H1 (cell line): ENCODE results near the gene TAF10. TPM values are rescaled to one million over a fixed set of nuclear protein-coding genes. Genes with fewer than 3 reads are reported as not detected.
A peak's percentile ranks its signal among the peaks of the same experiment; 100 is the strongest.

Experiments used
- CTCF ChIA-PET: fragments of 300-600 bp; sonication (Branson Sonifier 250); formaldehyde crosslinking; loops from one replicate; lab custom pipeline; 2021; ENCODE audit not compliant: partially characterized antibody; lab: Charles Lee
- POLR2A ChIA-PET: fragments of 300-600 bp; sonication (Branson Sonifier 250); formaldehyde crosslinking; loops from one replicate; lab custom pipeline; 2021; ENCODE audit warnings: inconsistent platforms; ENCODE audit not compliant: partially characterized antibody; lab: Charles Lee
- DNase-seq, 2 experiments: peaks; one replicate each; pipeline versions ENCODE4 v3.0.0 to v3.0.0-alpha.2; 2010 to 2022; ENCODE audit warnings: low spot score in 2 of 2, low read depth in 1 of 2, mixed read lengths in 1 of 2
- FAIRE-seq: peaks from 2 replicates; lab custom pipeline; 2011; peaks lifted over from hg19 to GRCh38; lab: Jason Lieb, UNC
- H2AFZ ChIP-seq: 2 replicates; pipeline ENCODE4 v1.8.1; 2012; ENCODE audit warnings: low read length, inconsistent platforms
- H2AK5ac ChIP-seq: 2 replicates; pipeline ENCODE4 v1.6.1; 2013; ENCODE audit warnings: low read depth, low read length
- H2BK120ac ChIP-seq: replicated peaks from 2 replicates; pipeline ENCODE3; 2013; ENCODE audit warnings: low read depth, low read length, inconsistent platforms
- H2BK12ac ChIP-seq: 2 replicates; pipeline ENCODE4 v1.6.1; 2013; ENCODE audit warnings: low read depth, low read length
- H2BK15ac ChIP-seq: 2 replicates; pipeline ENCODE4 v1.6.1; 2013; ENCODE audit warnings: low read length
- H2BK20ac ChIP-seq: 2 replicates; pipeline ENCODE4 v1.6.1; 2013; ENCODE audit warnings: low read length
- H2BK5ac ChIP-seq: 2 replicates; pipeline ENCODE4 v1.6.1; 2013; ENCODE audit warnings: low read depth, low read length
- H3K14ac ChIP-seq: 2 replicates; pipeline ENCODE4 v1.6.1; 2013; ENCODE audit warnings: inconsistent platforms; ENCODE audit not compliant: insufficient read length
- H3K18ac ChIP-seq: 2 replicates; pipeline ENCODE4 v1.6.1; 2013; ENCODE audit warnings: low read length; ENCODE audit errors: extremely low read depth
- H3K23ac ChIP-seq: 2 replicates; pipeline ENCODE4 v1.6.1; 2013; ENCODE audit warnings: inconsistent platforms; ENCODE audit not compliant: insufficient read length
- H3K23me2 ChIP-seq: 2 replicates; pipeline ENCODE4 v1.6.1; 2013; ENCODE audit warnings: low read depth, low read length
- H3K27ac ChIP-seq: 2 replicates; pipeline ENCODE4 v1.6.1; 2011; ENCODE audit warnings: low read depth, low read length, inconsistent platforms
- H3K27me3 ChIP-seq, 4 experiments: replicated peaks in 1 of 4; 1 replicate in 1 of 4; 2 replicates in 3 of 4; pipeline versions ENCODE4 v1.6.1 to v1.8.1; 2011 to 2013; ENCODE audit warnings: low read length in 3 of 4, mild to moderate bottlenecking in 3 of 4, inconsistent platforms in 2 of 4, mixed read lengths in 2 of 4, moderate library complexity in 1 of 4; ENCODE audit not compliant: control insufficient read depth in 3 of 4, insufficient read depth in 3 of 4; ENCODE audit errors: extremely low read depth in 1 of 4
- H3K36me3 ChIP-seq, 4 experiments: 2 replicates each; pipeline versions ENCODE4 v1.6.1 to v1.8.1; 2011 to 2013; ENCODE audit warnings: mild to moderate bottlenecking in 4 of 4, low read length in 3 of 4, moderate library complexity in 2 of 4, control low read depth in 1 of 4, inconsistent platforms in 1 of 4; ENCODE audit not compliant: insufficient read depth in 4 of 4, control insufficient read depth in 2 of 4
- H3K4ac ChIP-seq: replicated peaks from 2 replicates; pipeline ENCODE3; 2013; ENCODE audit warnings: low read length, low read depth, mixed read lengths, inconsistent platforms; ENCODE audit not compliant: insufficient read length
- H3K4me1 ChIP-seq, 4 experiments: replicated peaks in 1 of 4; 1 replicate in 1 of 4; 2 replicates in 3 of 4; pipeline versions ENCODE4 v1.6.1 to v1.8.1; 2011 to 2013; ENCODE audit warnings: low read length in 3 of 4, inconsistent platforms in 2 of 4, mixed read lengths in 1 of 4; ENCODE audit not compliant: insufficient read depth in 4 of 4, control insufficient read depth in 3 of 4
- H3K4me2 ChIP-seq, 2 experiments: 2 replicates each; pipeline versions ENCODE4 v1.6.1 to v1.8.1; 2011 to 2013; ENCODE audit warnings: low read depth in 2 of 2, low read length in 2 of 2, control low read depth in 1 of 2, inconsistent platforms in 1 of 2, mild to moderate bottlenecking in 1 of 2; ENCODE audit not compliant: insufficient read depth in 1 of 2
- H3K4me3 ChIP-seq, 4 experiments: fragments of 200-600, 300-600 bp in 1 of 4; sonication (generic), shearing (Covaris generic), sonication (Bioruptor Twin) in 1 of 4; 2 replicates each; pipeline versions ENCODE4 v1.5.1 to v1.8.1; 2011 to 2016; ENCODE audit warnings: low read length in 4 of 4, low read depth in 3 of 4, control low read depth in 2 of 4, inconsistent platforms in 2 of 4, mild to moderate bottlenecking in 2 of 4, mixed read lengths in 1 of 4, moderate library complexity in 1 of 4; ENCODE audit not compliant: insufficient read depth in 2 of 4; ENCODE audit errors: extremely low read depth in 1 of 4
- H3K56ac ChIP-seq: replicated peaks from 2 replicates; pipeline ENCODE3; 2013; ENCODE audit warnings: low read depth, mild to moderate bottlenecking, mixed read lengths, low read length, inconsistent platforms; ENCODE audit not compliant: insufficient read length
- H3K79me1 ChIP-seq: 2 replicates; pipeline ENCODE4 v1.6.1; 2013; ENCODE audit warnings: low read depth, low read length, control low read depth
- H3K79me2 ChIP-seq, 2 experiments: 2 replicates each; pipeline versions ENCODE4 v1.6.1 to v1.8.1; 2012 to 2013; ENCODE audit warnings: low read length in 2 of 2, mild to moderate bottlenecking in 2 of 2, inconsistent platforms in 1 of 2; ENCODE audit not compliant: insufficient read depth in 2 of 2, control insufficient read depth in 1 of 2
- H3K9ac ChIP-seq, 4 experiments: replicated peaks in 1 of 4; 1 replicate in 1 of 4; 2 replicates in 3 of 4; pipeline versions ENCODE4 v1.6.1 to v1.8.1; 2011 to 2013; ENCODE audit warnings: low read depth in 3 of 4, low read length in 3 of 4, control low read depth in 2 of 4, mild to moderate bottlenecking in 2 of 4, moderate library complexity in 2 of 4, inconsistent platforms in 1 of 4; ENCODE audit errors: extremely low read depth in 1 of 4
- H3K9me3 ChIP-seq, 2 experiments: 2 replicates each; pipeline versions ENCODE4 v1.6.1 to v1.8.1; 2012 to 2013; ENCODE audit warnings: mild to moderate bottlenecking in 2 of 2, moderate library complexity in 2 of 2, control low read depth in 1 of 2, inconsistent platforms in 1 of 2, low read depth in 1 of 2, low read length in 1 of 2, mixed read lengths in 1 of 2; ENCODE audit not compliant: insufficient read depth in 2 of 2
- H4K20me1 ChIP-seq, 2 experiments: replicated peaks in 1 of 2; 2 replicates each; pipeline versions ENCODE3 to v1.8.1; 2011 to 2013; ENCODE audit warnings: inconsistent platforms in 2 of 2, low read length in 2 of 2, mild to moderate bottlenecking in 1 of 2; ENCODE audit not compliant: insufficient read depth in 2 of 2, control insufficient read depth in 1 of 2
- H4K5ac ChIP-seq: 2 replicates; pipeline ENCODE4 v1.6.1; 2013; ENCODE audit warnings: low read length, low read depth, mixed read lengths, inconsistent platforms; ENCODE audit not compliant: insufficient read length
- H4K8ac ChIP-seq: 2 replicates; pipeline ENCODE4 v1.8.0; 2013; ENCODE audit warnings: mild to moderate bottlenecking, moderate library complexity, low read length, inconsistent platforms; ENCODE audit not compliant: insufficient read depth; ENCODE audit errors: extremely low read depth
- H4K91ac ChIP-seq: replicated peaks from 2 replicates; pipeline ENCODE3; 2013; ENCODE audit warnings: low read length, mixed read lengths, inconsistent platforms; ENCODE audit not compliant: insufficient read length
- ASH2L ChIP-seq: fragments of 200-600, 300-600 bp; sonication (generic); IDR thresholded peaks from one replicate; pipeline ENCODE4 v1.7.1; 2017; ENCODE audit warnings: low read length
- CEBPB ChIP-seq: IDR thresholded peaks from 2 replicates; pipeline ENCODE4 v1.6.1; 2012; ENCODE audit warnings: low read depth, low read length
- CTCF ChIP-seq, 3 experiments: IDR thresholded peaks; 1 replicate in 2 of 3; 2 replicates in 1 of 3; pipeline versions ENCODE4 v1.5.1 to v1.6.1; 2011; ENCODE audit warnings: low read length in 3 of 3, mild to moderate bottlenecking in 3 of 3, inconsistent platforms in 2 of 3, low read depth in 1 of 3, moderate library complexity in 1 of 3; ENCODE audit not compliant: insufficient read depth in 1 of 3; ENCODE audit errors: control extremely low read depth in 1 of 3
- E2F6 ChIP-seq: IDR thresholded peaks from 2 replicates; pipeline ENCODE4 v1.6.1; 2012; ENCODE audit warnings: inconsistent platforms
- EP300 ChIP-seq, 2 experiments: IDR thresholded peaks; 1 replicate in 1 of 2; 2 replicates in 1 of 2; pipeline ENCODE4 v1.6.1; 2011 to 2012; ENCODE audit warnings: low read depth in 2 of 2, low read length in 2 of 2, mild to moderate bottlenecking in 2 of 2, borderline replicate concordance in 1 of 2, inconsistent platforms in 1 of 2, moderate library complexity in 1 of 2
- RFX5 ChIP-seq: IDR thresholded peaks from 2 replicates; pipeline ENCODE4 v1.6.1; 2011; ENCODE audit warnings: low read depth, low read length, improper control_type of control experiment, borderline replicate concordance
- SIRT6 ChIP-seq: IDR thresholded peaks from one replicate; pipeline ENCODE4 v1.7.1; 2012; ENCODE audit warnings: low read length, inconsistent platforms
- SIX5 ChIP-seq: IDR thresholded peaks from 2 replicates; pipeline ENCODE4 v1.6.1; 2011; ENCODE audit warnings: mild to moderate bottlenecking, low read depth, low read length
- SP1 ChIP-seq: IDR thresholded peaks from 2 replicates; pipeline ENCODE4 v1.6.1; 2011; ENCODE audit warnings: low read depth, low read length
- YY1 ChIP-seq: IDR thresholded peaks from 2 replicates; pipeline ENCODE4 v1.6.1; 2011; ENCODE audit warnings: low read depth, mild to moderate bottlenecking, low read length
- WGBS, 2 experiments: shearing (Covaris generic) in 1 of 2; methylation state at CpG; one replicate each; pipeline versions ENCODE4 v1.1.6 to v1.1.7; 2013 to 2015; ENCODE audit warnings: low lambda C conversion rate in 2 of 2, mixed read lengths in 2 of 2, inconsistent platforms in 1 of 2, low coverage in 1 of 2, missing lambda C conversion rate in 1 of 2; ENCODE audit not compliant: insufficient replicate concordance in 2 of 2, insufficient coverage in 1 of 2, insufficient read length in 1 of 2; ENCODE audit errors: extremely low coverage in 1 of 2, missing lambda C conversion rate in 1 of 2; 5-methylcytosine and 5-hydroxymethylcytosine counted together
- polyA plus RNA-seq, 7 experiments: library from polyadenylated mRNA; depleted of rRNA in 3 of 7; stranded (reverse) in 5 of 7; unstranded in 2 of 7; fragments of >200 nt in 5 of 7; fragments of 200-250 nt in 2 of 7; gene quantifications; 1 replicate in 5 of 7; 2 replicates in 1 of 7; 4 replicates in 1 of 7; pipeline versions ENCODE4 v1.2.1 to v1.2.3, GENCODE V29; 2011 to 2013; ENCODE audit warnings: missing spikeins in 2 of 7, mixed read lengths in 2 of 7
- total RNA-seq: library from RNA; stranded (reverse); fragmentation: NEBNext Ultra II Directional; extraction: Animal tissue kit (Norgen Biotek cat#: 25700); gene quantifications from 2 replicates; pipeline ENCODE4 v1.2.1, GENCODE V29; 2021

TAF10 gene
- total and polyA plus RNA-seq, 2 of the 8 experiments (the other 6 are each of a cell fraction or from before 2014, with no cell fraction given) = 128 to 213 TPM

- H3K18ac ChIP-seq = no peak overlapping the region; the same call in 1 of the 2 replicates
- ChIA-PET CTCF (interaction anchor here (0.6 to 4.1 kb wide), 9 partner anchors 8 to 345 kb away, joined by 3 to 23 read pairs (median 4); partner anchors contain the start of genes CCKBR, TAF10 and TPP1), POLR2A (interaction anchor here (0.6 to 4.8 kb wide), 10 partner anchors 8 to 136 kb away, joined by 3 to 22 read pairs (median 4); partner anchors contain the start of genes MRPL17, TAF10 and TPP1)
- H3K27ac ChIP-seq = no peak overlapping the region
- H3K4me1 ChIP-seq = peaks cover 5 to 21% (median 8%) of the 10 kb centered on the region in 4 experiments; a peak in 6 of 7 replicates
- no peak overlapping the region for H3K14ac ChIP-seq
- H3K23me2 ChIP-seq = peaks cover 16% of the 10 kb centered on the region
- no peak overlapping the region for H4K8ac ChIP-seq
- DNase-seq (no peak), FAIRE-seq (no peak)
- no peaks in the 10 kb centered on the region for H3K27me3 ChIP-seq
- no peak overlapping the region for H3K56ac ChIP-seq
- no peak overlapping the region for H3K4ac ChIP-seq
- no peak overlapping the region for H2BK12ac ChIP-seq
- WGBS, 2 experiments = 85% methylated on average over 3 of the region's 3 CpGs; no CpG with 5 or more reads in 1 of the 2 experiments
- H3K4me3 ChIP-seq = peak overlapping the region; percentile 79 to 99 (median 93)
- no peak overlapping the region for H4K91ac ChIP-seq
- no peak overlapping the region for H2BK15ac ChIP-seq
- H2BK5ac ChIP-seq = no peak overlapping the region
- no peak overlapping the region for H2BK20ac ChIP-seq
- no peak overlapping the region for H2AFZ ChIP-seq
- no peak overlapping the region for H2BK120ac ChIP-seq
- no peaks in the 10 kb centered on the region for H3K9me3 ChIP-seq
- H3K4me2 ChIP-seq = peak overlapping the region; percentile 83 to 97
- H3K79me1 ChIP-seq = peaks cover 12% of the 10 kb centered on the region
- H4K20me1 ChIP-seq = peaks cover 0 to 5% of the 10 kb centered on the region in 2 experiments
- peak overlapping the region in 2 of 4 experiments; percentile 81 to 96; a peak in 4 of 7 replicates for H3K9ac ChIP-seq
- peaks cover 3 to 48% of the 10 kb centered on the region in 2 experiments for H3K79me2 ChIP-seq
- no peak overlapping the region for H4K5ac ChIP-seq
- H2AK5ac ChIP-seq = no peak overlapping the region
- H3K36me3 ChIP-seq = peaks cover 10 to 33% (median 22%) of the 10 kb centered on the region in 4 experiments
- H3K23ac ChIP-seq = no peak overlapping the region
- no peak for TF ChIP-seq EP300 (IDR thresholded peaks at IDR 0.05; ENCODE audit: borderline replicate concordance in 1 of 2, low read depth in 2 of 2, low read length in 2 of 2)
- TF ChIP-seq SIRT6 = no peak
- no peak for TF ChIP-seq RFX5
- no peak for TF ChIP-seq ASH2L
- no peak for TF ChIP-seq YY1
- no peak for TF ChIP-seq SP1
- TF ChIP-seq CTCF (IDR thresholded peaks at IDR 0.05; ENCODE audit: control extremely low read depth in 1 of 3, insufficient read depth in 1 of 3, low read depth in 1 of 3, low read length in 3 of 3) = no peak
- TF ChIP-seq E2F6 = no peak
- no peak for TF ChIP-seq CEBPB
- TF ChIP-seq SIX5 = no peak
Measured at GRCh38 chr11:6604790-6605189, 7.2 kb downstream of the TAF10 start.
